Ammon's horn (tissue), 1 donor: ENCODE results near the gene ESPL1.

ENCODE experiments used
- DNase-seq: peaks from one replicate; pipeline ENCODE4 v3.0.0-alpha.2; 2016; ENCODE audit warnings: low spot score

ESPL1 gene

DNA sequence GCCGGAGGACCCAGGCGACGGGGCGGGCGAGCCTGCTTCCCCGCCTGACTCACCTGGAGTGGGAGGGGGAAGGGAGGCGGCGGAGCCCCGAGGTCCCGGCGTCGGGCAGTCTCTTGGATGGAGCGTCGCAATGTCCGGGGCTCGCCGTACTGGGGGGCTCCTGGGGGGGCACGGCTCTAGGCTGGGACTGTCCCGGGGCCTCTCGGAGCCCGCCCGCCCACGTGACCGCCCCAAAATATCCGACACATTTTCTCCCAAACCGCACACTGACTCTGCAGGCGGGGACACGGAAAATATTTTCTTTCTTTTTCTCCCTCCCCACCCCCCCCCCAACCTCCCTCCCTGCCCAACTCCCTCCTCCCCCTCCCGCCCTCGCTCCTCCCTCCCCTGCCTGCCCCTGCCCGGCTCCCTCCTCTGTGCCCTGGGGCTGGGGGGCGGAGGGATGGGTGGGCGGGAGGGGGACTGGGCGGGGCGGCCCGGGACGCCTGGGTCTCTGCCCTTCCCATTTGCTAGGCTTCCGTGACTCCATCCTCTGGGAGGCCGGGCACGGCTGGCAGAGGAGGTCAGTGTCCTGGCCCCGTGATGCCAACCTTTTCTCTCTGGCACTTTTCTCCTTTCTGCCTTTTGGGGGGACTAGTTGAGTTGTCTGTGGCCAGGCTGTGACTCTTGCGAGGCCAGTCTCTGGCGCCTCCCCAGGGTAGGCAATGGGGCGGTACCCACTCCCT, 36.0 kb upstream of the ESPL1 start, which contains the start of gene RARG:
TSS of gene RARG (minus strand) at position 289 of the 725 bp plus-strand sequence. CDS start 4,664 bp downstream, outside the sequence.
- peak; percentile 54 for DNase-seq

DNA sequence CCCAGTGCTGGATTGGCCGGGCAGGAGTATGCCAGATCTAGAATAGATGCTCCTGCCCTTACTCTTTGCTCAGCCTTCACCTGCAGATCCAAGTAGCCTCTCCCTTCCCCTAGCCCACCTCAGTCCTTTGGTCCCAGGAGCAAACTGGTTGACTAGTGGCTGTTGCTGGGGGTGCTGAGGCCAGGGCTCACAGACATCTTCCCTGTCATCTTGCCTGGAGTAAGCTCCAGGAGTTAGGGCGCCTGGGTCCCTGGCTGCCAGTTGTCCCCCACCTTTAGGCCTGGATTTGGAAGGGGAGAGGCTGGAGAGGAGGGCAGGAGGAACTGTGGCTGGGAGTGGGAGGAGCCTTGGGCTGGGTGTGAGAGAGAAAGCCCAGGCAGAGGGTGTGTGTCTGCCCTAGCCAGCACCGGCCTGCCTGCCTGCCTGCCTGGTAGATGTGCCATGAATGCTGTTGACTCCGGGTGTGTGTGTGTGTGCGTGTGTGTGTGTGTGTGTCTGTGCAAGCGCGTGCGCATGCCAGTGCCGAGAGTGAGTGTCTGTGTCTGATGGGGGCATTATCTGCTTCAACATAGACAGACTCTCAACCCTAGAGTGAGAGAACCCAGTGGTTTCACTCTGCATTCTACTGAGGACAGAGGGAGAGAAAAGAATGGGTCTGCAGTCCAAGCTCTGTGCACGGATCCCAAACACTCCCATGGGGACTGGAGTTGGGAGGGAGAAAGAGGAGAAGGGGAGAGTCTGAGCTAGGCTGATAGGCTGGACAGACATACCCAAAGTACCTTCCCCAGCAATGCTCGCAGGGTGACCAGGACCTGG, 35.2 kb upstream of the ESPL1 start:
- DNase-seq: peak; percentile 52

DNA sequence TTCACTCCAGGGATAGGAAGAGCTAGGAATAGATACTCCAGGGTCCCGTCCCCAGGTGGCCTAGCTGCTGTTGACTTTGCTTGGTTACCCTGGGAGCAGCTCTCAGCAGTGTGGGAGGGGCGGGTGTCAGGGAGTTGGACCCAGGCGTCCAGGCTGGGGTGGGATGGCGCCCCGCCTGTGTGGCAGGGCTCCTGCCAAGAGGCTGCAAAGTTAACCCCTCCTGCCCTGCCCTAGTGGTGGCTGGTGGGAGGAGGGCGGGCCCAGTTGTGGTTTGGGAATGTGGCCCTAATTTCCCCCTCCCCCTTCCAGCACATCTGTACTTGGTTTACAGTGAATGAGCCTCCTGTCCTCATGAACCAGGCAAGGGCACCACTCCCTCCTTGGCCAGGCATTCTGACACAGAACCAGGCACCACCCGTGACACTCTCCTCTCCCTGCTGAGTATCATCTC, 34.4 kb upstream of the ESPL1 start:
- DNase-seq: no peak

DNA sequence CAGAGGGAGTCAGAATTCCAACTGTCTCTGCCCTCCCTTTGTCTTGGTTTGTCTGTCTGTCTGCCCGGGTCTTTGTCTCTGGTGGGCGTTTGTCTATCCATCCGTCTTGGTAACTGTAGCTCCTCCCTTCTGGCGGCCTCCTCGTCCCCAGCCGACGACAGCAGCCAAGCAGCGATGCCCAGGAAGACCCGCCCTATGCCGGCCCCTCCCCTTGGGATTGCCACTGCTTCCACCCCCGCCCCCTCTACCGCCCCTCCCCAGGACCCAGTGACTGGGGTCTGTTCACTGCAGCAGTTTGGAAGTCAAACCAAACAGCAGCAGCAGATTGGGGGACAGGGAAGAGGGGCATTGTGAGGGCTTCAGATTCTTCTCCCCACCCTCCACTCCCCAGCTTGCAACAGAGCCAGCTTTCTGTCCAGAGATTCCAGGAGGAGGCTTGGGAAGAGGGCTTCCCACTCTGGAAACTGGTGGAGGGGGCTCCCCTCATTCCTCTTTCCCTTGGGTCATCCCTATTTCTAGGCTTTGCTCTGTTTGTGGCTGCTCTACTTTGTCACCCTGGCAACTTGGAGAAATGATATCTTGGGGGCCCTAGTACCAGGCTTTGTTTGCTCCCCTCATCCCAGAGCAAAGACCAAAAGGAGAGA, 33.7 kb upstream of the ESPL1 start:
- DNase-seq: no peak

DNA sequence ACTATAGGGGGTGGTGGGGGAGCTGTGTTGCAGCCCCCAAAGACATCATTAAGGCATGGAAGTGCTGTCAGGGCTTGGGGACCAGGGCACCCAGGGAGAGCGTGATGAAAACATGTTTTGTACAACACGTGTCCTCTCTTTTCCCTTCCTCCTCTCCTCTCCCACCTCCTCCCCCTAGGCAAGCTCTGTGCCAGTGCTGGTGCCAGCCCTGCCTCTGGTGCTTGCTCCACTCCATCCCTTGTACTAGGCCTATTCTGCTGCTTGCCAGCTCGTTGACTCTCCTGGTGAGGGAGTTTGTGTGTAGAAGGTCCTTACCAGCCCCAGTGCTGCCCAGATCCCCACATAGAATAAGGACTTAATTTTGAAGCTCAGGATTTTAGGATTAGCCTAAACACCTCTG, 32.9 kb upstream of the ESPL1 start:
- DNase-seq: no peak

DNA sequence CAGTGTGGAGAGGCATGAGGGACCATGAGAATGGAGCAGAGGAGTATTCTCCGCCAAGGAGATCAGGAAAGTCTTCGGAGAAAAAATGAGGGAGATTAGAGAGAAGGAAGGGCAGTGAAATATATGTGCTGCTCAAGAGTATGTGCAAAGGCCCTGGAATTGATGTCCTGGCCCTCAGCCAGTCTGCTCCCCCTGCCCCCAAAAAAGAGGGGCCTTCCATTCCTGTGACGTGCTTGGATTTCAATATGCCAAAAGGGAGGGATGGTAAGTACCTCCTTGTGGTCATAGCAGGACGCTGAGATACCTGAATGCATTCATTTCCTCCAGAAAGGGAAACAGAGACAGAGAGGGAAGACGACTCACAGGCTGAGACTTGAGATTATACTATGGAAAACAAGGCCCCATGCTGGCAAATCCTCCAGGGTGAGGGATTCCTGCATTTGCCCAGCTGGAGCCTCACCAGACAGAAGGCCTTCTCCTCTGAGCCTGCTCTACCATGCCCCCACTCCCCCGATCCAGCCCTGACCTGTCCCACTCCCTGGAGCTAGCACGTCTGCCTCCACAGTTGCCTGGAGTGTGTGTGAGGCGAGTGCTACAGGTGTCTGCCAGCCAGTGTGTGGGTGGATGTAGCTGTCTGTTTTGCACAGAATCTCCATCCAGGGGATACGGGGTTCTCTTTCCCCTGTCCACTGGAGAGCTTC, 32.2 kb upstream of the ESPL1 start:
- DNase-seq: no peak

DNA sequence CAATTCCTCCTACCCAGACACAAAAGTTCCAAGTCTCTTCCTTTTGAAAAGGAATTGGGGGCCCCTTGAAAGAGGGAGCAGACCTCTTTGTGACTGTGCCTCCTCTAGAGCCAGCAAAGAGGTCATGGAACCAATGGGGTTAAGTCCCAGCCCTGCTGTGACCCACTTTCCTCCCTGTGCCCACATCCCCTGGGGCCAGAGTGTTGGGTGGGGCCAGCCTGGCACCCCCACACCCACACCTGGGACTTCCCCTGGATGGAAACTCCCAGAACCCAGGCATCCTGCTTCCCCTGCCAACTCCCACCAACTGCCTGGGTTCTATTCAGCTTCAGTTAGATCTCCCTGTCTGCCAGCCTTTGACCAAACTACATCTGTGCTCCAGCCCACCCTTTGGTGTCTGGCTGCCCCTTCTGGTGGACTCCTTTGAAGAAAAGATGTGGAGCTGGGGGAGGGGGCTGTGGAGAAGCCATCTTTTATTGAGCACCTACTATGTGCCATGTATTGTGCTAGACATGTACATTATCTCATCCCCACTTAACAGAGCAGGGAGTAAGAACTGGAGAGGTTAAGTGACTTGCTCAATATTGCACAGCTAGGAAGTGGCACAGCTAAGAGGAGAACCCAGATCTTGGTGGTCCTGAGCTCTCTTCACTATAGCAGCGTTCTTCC, 31.5 kb upstream of the ESPL1 start:
- no peak for DNase-seq

DNA sequence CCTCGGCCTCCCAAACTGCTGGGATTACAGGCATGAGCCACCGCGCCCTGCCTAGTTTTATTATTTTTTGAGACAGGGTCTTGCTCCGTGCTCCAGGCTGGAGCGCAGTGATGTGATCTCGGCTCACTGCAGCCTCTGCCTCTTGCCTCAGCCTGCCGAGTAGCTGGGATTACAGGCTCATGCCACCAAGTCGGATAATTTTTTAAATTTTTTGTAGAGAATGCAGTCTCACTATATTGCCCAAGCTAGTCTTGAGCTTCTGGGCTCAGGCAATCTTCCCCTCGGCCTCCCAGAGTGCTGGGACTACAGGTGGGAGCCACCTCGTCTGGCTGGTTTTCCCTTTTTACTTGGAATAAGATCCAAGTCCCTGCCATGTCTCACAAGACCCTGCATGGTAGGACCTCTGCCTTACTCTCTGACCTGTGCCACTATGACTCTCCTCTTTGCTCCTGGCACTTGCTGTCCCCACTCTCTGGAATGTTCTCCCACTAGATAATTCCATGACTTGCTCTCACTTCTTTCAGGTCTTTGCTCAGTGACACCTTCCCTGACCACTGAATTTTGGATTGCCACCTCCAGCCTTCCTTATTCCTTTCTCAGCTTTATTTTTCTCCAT, 28.3 kb upstream of the ESPL1 start:
- DNase-seq: no peak

DNA sequence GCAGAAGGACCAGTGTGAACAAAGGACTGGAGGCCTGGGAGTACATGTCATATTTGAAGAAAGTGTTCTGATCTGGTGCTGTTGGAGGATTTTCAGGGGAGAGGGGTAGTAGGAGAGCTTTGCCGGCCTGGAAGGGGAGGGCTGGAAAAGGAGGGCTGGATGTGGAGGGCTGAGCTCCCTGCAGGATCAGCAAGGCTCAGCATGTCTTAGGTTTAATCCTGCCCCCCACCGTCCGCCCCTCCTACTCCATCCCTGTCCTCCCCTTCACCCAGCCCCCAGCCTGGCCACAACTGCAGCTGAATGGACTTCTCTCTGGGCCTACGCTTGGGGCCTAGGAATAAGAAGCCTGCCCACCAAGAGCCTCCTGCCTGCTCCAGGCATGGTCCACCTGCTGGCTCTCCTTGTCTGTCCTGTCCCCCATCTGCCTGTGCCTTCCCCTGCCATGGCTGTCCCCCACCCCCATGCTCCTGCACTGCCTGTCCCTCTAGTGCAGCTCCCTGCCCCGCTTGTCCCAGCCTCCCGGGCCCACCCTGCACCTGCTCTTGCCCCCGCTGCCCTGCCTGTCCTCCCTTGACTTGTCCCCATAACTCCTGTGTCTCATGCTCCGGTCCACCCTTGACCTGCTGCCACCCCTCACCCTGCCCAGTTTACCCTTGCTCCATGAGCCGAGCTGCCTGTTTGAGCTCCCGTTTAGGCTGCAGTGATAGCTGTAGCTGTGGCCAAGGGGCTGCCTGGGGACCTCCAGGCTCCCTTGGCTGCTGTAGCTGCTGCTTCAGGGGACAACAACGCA, 26.3 kb upstream of the ESPL1 start:
- DNase-seq: no peak

DNA sequence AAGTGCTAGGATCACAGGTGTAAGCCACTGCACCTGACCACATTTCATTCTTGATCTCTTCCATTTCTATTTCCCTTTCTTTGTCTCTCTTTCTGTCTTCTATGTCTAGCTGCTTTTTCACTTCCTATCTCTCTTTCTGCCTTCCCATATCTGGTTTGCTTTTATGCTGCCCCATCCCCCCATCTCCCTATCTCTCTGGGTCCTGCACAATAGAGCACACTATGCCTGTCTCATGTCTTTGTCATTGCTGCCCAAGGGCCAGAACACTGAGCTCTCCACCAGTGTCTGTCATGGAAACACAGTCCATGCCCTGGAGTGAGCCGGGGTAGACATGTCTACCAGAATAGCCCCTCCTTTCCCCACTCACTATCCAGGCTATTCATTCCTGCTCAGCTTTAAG, 23.8 kb upstream of the ESPL1 start:
- no peak for DNase-seq

DNA sequence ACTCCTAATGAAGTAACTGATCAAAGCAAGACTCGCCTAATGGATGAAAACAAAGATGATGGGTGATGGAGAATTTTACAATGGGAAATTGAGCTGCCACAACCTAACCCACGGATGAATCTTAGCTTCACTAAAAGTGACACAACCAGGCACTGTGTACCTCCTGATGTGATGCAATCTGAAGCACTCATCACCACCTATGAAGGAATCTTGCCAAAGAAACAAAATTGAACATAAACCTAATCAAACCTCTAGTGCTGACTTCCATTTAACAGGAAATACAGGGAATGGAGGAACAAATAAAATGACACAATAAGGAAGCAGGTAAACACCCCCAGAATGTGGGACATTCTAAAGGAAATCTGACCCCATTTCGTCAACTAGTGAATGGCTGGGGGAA, 22.8 kb upstream of the ESPL1 start:
- no peak for DNase-seq

DNA sequence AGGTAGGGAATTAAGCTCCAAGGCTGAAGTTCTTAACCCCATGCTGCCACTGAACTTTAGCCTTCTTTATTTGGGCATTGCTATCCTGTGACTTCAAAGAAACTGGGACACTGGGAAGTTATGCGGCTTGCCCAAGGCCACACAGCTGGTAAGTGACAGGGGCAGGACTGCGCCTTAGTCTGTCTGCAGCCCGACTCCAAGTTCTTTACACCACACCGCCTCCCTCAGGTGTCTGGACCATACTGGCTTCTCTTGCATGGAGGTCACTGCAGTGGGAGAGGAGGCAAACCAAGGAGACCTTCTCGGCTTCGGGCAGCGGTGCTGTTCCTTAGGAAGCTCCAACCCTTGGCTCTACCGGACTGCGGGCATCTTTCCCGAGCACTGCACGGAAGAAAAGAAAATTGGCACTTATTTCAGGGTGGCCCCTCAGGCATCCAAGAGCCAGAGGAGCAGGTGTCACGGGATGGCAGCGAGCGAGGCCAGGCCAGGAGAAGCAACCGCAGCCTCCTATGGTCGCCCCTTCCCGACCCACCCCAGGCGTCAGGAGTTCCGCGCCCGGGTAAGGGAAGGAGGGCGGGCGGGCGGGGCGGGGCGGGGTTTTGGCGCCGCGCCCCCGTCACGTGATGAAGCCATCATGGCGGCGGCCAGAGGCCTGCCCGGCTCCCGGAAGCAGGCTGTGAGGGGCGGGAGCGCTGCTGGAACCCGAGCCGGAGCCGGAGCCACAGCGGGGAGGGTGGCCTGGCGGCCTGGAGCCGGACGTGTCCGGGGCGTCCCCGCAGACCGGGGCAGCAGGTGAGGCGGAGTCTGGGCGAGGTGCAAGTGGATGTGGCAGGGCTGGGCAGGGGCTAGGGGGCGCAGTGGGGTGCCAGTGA, 16.4 kb upstream of the ESPL1 start:
- DNase-seq: peak; percentile 79

DNA sequence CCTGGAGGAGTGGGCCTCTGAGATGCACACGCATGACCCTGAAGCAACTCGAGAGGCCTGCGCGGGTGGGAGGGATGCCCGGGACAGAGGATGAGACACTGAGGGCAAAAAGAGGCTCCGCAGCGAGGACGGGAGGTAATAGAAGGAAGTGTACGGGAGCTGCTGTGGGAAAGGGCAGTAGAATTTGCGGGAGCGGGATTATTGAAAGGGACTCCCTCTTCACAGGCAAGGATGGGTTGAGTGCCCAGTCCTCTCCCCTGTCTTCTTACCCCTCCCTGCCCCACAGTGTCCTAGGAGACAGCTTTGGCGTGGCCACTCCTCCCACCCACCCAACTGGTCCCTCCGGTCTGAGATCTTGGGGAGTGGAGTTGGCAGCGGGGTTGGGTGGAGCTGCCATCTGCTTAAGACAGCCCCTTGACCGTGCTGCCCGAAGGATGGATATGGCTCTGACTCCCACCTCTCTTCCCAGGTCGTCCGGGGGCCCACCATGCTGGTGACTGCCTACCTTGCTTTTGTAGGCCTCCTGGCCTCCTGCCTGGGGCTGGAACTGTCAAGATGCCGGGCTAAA, 15.7 kb upstream of the ESPL1 start:
- DNase-seq: no peak

DNA sequence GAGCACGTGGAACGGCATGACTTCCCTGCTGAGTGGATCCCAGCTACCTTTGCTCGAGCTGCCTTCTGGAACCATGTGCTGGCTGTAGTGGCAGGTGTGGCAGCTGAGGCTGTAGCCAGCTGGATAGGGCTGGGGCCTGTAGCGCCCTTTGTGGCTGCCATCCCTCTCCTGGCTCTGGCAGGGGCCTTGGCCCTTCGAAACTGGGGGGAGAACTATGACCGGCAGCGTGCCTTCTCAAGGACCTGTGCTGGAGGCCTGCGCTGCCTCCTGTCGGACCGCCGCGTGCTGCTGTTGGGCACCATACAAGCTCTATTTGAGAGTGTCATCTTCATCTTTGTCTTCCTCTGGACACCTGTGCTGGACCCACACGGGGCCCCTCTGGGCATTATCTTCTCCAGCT, 14.8 kb upstream of the ESPL1 start:
- DNase-seq: no peak

DNA sequence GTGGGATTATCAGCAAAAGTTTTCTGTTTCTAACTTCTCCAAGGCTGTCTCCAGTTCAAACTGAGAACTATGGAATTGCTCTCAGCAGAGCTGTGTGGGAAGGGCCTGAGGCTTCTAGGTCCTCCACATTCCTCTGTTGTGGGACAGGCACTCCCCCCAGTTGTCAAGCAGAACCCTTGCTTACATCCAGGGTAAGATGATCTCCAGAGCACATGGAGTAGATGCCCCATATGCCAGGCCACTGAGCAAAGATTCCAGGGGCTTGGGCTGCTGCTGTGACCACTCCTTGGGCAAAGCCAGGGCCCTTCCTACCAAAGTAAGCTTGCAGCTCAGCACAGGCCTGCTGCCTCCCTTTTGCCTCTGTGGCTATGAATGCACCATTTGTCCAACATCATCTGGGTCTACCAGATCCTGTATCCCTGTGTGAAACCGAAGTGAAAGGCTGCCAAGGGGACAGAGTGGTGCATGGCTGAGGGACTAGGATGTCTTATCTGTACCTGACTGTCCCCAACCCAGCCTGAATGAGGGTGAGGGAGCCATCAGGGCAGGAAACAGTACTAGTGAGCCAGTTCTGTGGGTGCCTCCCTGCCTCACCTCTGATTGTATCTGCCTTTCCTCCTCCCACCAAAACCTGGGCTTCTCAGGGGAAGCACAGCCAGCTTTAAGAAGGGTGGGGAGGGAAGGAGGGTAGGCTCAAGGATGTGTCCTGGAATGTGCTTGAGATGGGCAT, 13.1 kb upstream of the ESPL1 start:
- no peak for DNase-seq

DNA sequence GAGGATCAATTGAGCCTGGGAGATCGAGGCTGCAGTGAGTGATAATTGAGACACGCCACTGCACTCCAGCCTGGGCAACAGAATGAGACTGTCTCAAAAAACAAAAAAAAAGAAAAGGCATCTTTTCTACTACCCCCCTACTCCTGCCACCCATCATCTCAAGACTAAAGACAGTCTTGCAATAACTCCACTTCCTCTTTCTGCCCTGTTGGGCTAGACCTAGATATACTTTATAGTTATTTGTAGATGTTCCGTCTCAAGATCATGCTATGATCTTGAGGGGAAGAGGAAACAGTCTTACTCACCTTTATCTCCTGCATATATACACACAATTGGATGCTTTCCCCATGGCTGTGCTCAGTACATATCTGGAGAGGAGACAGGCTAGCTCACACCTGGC, 12.1 kb upstream of the ESPL1 start:
- DNase-seq: no peak

DNA sequence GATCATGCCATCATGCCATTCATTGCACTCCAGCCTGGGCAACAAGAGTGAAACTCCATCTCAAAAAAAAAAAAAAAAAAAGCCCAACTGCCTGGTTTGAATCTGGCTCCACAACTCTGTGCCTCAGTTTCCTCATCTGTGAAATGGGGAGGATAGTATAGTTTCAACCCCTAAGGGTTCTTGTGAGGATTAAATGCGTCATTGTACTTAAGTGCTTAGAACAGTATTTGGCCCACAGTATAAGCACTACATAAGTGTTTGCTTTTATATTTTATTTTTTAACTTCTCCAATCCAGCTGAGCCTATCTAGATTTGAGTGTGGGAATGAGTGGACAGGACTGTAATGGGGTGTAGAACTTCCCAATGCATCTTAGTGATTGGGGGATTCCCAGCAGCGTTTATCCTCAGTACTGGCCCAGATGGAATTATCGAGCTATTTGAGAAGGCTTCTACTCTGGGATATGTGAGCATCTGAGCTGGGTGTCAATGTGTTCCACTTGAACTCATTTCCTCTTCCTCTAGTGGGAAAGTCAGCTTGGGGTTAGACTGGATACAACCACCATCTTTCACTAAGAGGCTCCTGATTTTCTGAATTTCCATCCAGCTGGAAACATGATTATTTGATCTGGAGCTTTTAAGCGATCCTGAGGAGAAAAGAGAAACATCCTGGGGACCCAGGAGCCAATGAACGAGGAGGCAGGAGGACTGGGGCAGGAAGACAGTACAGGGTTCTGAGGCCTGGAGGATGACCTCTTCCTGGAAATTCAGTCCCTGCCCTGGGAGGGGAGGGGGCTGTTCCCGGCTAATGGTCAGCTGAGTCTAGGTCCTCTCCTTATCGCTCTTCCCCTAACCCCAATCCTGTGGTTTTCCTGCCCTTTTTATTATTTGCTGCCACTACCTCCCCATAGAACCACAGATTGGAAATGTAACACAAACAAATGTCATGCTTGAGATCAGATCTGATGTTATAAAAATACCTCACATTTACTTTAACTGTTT, 9.3 kb upstream of the ESPL1 start:
- DNase-seq: no peak
